ENCODE measurements around the gene SAPCD2.

Gene SAPCD2

DNA sequence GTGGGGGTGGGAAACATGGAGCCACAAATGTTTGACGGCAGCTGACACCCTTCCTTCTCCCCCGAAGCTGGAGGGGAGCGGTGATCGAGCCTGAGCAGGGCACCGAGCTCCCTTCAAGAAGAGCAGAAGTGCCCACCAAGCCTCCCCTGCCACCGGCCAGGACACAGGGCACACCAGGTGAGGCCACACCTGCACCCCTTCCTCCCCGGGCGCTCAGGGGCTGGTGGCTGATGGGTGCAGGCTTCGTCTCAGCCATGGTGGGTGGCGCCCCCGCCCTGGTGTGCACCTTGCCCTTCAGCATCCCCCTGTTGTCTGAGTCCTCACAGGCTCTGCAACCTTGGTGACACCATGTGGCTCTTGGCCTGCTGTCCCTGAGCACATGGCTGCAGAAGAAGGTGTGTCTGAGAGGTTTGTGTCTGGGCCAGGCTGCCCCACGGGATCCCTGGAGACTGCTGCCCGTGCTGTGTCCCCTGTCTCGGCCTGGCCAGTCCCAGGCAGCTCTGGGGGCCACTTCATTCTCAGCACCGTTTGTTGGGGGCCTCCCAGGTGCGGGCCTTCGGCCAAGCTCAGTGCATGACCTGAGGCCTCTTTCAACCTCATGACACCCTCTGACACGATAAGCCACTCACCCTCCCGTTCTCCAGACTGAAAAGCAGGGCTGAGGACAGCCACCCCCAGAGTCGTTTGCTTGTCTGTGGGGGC, 27.6 kb upstream of the SAPCD2 start:
- TF ChIP-seq, protein P1, sequence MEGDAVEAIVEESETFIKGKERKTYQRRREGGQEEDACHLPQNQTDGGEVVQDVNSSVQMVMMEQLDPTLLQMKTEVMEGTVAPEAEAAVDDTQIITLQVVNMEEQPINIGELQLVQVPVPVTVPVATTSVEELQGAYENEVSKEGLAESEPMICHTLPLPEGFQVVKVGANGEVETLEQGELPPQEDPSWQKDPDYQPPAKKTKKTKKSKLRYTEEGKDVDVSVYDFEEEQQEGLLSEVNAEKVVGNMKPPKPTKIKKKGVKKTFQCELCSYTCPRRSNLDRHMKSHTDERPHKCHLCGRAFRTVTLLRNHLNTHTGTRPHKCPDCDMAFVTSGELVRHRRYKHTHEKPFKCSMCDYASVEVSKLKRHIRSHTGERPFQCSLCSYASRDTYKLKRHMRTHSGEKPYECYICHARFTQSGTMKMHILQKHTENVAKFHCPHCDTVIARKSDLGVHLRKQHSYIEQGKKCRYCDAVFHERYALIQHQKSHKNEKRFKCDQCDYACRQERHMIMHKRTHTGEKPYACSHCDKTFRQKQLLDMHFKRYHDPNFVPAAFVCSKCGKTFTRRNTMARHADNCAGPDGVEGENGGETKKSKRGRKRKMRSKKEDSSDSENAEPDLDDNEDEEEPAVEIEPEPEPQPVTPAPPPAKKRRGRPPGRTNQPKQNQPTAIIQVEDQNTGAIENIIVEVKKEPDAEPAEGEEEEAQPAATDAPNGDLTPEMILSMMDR (IDR thresholded peaks at IDR 0.05; ENCODE audit: insufficient read depth, low read length, poor library complexity, severe bottlenecking), result no peak
- H3K4me3 ChIP-seq (replicated peaks; ENCODE audit: low read depth, low read length), result no peak overlapping the region
- peaks cover 37% of the 10 kb centered on the region for H3K36me3 ChIP-seq (ENCODE audit: control insufficient read depth, insufficient read depth, low read length)
- H3K27me3 ChIP-seq (replicated peaks; ENCODE audit: control insufficient read depth, insufficient read depth, low read length), result no peaks in the 10 kb centered on the region
- DNase-seq (ENCODE audit: extremely low read depth, insufficient read length), result no peak

DNA sequence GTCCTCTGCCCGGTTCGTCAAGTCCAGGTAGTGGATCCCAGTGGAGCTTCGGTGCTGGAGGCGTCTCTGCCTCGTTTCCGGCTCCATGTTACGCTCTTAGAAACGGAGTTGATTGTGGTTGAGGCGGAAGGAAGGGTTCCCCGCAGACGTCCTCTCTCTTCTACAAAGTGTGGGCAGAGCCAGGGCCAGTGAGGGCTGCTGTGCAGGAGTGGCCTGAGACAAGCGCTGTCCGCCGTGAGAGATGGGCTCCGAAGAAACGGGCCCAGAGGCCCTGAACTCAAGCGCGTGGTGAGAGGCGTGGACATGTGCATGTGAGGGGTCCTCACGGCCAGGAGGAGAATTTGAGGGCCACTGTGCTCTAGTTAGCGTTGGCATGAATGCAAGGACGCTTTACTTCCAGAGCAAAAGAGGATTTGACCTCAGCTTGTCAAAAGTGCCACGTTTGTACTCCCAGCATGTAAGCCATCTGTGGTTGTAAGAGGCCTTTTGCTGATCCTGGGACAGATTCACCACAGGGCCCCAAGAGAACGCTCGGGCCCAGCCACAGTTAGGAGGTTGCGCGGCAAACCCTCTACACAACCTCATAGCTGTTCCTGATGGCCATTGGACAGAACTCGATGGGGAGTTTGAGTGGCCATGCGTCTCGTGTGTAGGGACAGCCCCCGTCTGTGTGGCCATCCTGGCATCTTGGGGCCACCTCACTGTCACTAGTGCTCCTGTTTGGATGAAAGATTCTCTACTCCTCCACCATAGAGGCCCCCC, 26.6 kb upstream of the SAPCD2 start:
- Histone ChIP-seq H3K36me3 (ENCODE audit: control insufficient read depth, insufficient read depth, low read length) (peaks cover 29% of the 10 kb centered on the region), H3K27me3 (replicated peaks; ENCODE audit: control insufficient read depth, insufficient read depth, low read length) (no peaks in the 10 kb centered on the region), H3K4me3 (replicated peaks; ENCODE audit: low read depth, low read length) (no peak overlapping the region)
- no peak for DNase-seq (ENCODE audit: extremely low read depth, insufficient read length)
- TF ChIP-seq, protein P1 (IDR thresholded peaks at IDR 0.05; ENCODE audit: insufficient read depth, low read length, poor library complexity, severe bottlenecking), result no peak

DNA sequence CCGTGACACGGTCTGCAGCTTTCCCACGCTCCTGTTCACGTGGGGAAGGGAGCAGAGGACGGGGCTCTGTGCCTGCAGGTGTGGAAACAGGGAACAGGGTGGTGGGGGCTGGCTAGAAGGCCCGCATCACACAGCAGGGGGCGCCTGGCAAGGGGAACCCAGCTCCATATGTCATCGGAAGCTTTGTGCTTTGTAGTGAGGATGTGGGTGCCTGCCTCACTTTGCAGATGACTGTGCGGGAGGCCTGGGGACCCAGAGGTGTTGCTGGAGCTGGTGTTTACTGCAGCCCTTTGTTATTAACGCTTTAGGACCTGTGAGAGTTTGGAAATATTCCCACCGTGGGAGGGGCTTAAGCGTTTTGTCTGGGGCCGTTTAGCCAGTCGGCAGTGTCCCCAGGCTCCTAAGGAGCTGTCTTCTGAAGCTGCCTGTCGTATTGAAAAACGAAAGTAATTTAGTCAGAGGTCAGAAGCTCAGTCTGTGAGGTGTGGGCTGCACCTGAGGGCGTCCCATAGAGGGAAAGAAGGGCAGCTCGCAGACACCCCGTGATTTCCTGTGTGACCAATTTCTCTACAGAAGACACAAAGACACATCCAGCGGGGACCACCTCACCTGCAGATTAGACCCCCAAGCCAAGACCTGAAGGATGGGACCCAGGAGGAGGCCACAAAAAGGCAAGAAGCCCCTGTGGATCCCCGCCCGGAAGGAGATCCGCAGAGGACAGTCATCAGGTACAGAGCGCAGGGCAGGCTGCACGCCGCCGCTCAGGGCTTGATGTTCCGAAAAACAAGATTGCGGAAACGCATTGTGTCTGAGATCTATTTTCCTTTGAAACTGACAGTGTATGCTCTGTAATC, 25.5 kb upstream of the SAPCD2 start:
- Histone ChIP-seq H3K27me3 (replicated peaks; ENCODE audit: control insufficient read depth, insufficient read depth, low read length) (no peaks in the 10 kb centered on the region), H3K4me3 (replicated peaks; ENCODE audit: low read depth, low read length) (peak overlapping the region; percentile 40)

DNA sequence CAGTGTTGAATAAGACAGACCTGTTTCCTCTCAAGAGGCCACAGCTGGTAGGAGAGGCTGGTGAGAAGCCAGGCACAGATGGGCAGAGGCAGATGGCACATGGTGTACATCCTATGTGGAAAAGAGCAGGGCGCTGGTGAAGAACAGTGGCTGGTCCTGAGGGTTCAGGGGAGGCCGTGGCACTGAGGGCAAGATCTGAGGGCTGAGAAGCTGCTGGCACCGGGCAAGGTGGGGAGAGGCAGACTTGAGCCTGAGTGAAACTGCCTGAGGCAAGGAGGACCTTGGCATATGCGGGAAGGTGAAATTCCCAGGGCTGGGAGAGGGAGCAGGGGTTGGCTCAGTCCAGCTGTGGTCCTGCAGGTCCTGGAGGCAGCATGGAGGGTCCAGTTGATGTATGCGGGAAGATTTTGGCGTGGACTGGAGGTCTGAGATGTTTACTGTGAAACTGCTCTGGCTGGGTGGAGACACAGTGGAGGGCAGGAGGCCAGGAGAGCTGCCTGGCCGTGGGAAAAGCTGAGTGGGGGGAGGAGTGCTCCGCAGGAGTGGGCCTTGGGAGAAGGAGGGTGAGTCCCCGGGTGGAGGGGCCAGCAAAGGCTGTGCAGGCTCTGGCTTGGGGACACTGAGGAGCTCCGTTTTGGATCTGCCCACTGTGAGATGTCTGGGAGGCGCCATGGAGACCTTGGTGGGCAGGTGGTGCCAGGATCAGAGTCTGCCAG, 19.0 kb upstream of the SAPCD2 start:
- Histone ChIP-seq H3K36me3 (ENCODE audit: control insufficient read depth, insufficient read depth, low read length) (peaks cover 7% of the 10 kb centered on the region), H3K4me3 (replicated peaks; ENCODE audit: low read depth, low read length) (no peak overlapping the region), H3K27me3 (replicated peaks; ENCODE audit: control insufficient read depth, insufficient read depth, low read length) (no peaks in the 10 kb centered on the region)
- DNase-seq (ENCODE audit: extremely low read depth, insufficient read length), result no peak
- TF ChIP-seq, protein P1 (IDR thresholded peaks at IDR 0.05; ENCODE audit: insufficient read depth, low read length, poor library complexity, severe bottlenecking), result no peak

More for the DNA sequence above, 25.5 kb upstream of the SAPCD2 start:
- DNase-seq (ENCODE audit: extremely low read depth, insufficient read length), result peak; percentile 81
- peaks cover 19% of the 10 kb centered on the region for H3K36me3 ChIP-seq (ENCODE audit: control insufficient read depth, insufficient read depth, low read length)
- TF ChIP-seq, protein P1 (IDR thresholded peaks at IDR 0.05; ENCODE audit: insufficient read depth, low read length, poor library complexity, severe bottlenecking), result peak; percentile 93

DNA sequence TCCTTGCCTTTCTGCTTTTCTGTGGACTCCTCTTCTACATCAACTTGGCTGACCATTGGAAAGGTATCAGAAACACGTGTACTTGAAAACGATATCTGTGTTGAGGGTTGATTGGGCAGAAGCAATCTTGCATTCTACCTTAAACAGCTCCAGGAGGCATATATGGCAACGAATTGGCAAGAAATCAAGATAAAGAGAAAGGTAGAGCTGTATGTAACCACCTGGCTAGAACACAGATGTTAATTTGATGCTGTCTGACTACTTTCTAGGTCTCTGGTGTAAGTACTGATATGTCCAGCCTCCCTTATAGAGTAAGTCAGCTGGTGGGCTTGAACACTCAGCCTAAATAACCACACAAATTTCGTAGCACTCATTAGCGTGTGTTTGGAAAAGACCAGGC, 17.8 kb upstream of the SAPCD2 start:
- no peak for DNase-seq (ENCODE audit: extremely low read depth, insufficient read length)
- H3K4me3 ChIP-seq (replicated peaks; ENCODE audit: low read depth, low read length), result no peak overlapping the region
- no peaks in the 10 kb centered on the region for H3K27me3 ChIP-seq (replicated peaks; ENCODE audit: control insufficient read depth, insufficient read depth, low read length)
- H3K36me3 ChIP-seq (ENCODE audit: control insufficient read depth, insufficient read depth, low read length), result peaks cover 7% of the 10 kb centered on the region
- TF ChIP-seq, protein P1 (IDR thresholded peaks at IDR 0.05; ENCODE audit: insufficient read depth, low read length, poor library complexity, severe bottlenecking), result no peak
